ENCODE data around the gene RALGPS2. TPM values are rescaled to one million over a fixed set of nuclear protein-coding genes. Genes with fewer than 3 reads are reported as not detected.

RALGPS2 gene
- total RNA-seq, 1 experiment from 2014 or later = 12.7 TPM

DNA sequence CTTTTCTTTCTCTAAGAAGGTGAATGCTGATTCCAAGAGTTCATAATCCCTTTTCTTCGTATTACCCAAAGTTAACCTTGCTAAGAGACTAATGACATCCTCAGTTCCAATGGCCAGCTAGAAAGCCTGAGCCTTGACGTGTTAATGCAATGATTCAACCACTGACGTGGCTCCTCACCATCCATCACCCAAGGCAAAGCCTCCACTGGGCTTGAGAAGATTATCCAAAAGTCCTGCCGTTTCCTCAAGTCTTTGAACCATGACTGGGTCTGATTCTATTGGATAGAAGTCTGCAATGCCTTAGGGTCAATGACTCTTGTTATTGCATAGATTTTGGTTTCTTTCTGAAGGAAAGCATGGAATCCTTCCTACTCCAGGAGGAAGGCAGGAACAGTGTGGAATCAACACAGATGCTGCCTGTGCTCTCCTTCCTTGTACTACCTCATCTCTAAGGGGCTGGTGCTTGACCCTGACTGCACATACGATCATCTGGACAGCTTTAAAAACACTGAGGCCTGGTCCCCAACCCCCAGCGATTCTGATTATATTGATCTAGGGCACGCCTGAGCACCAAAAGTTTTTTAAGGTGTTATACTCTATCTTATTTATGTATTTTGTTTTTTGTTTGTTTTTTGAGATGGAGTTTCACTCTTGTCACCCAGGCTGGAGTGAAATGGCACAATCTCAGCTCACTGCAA is 215.2 kb downstream of the RALGPS2 start:
- DNase-seq (ENCODE audit: low spot score) = no peak
- Histone ChIP-seq H3K27ac (ENCODE audit: low read depth, low read length, poor library complexity, severe bottlenecking) (no peak overlapping the region), H3K4me1 (ENCODE audit: insufficient read depth, low read length, poor library complexity, severe bottlenecking) (no peaks in the 10 kb centered on the region), H3K9me3 (ENCODE audit: low read depth, low read length, poor library complexity, severe bottlenecking) (no peaks in the 10 kb centered on the region), H3K36me3 (ENCODE audit: insufficient read depth, low read length, poor library complexity, severe bottlenecking) (no peaks in the 10 kb centered on the region), H3K27me3 (replicated peaks; ENCODE audit: insufficient read depth, low read depth, low read length, poor library complexity) (no peaks in the 10 kb centered on the region), H3K4me3 (ENCODE audit: low read depth, low read length, poor library complexity, severe bottlenecking) (no peak overlapping the region)
- POLR2A ChIA-PET (ENCODE audit: low non-redundant PET) = interaction anchor here (0.7 kb wide), 1 partner anchor 486 kb away, joined by 4 read pairs; no protein-coding TSS in a partner anchor
- CTCF ChIA-PET = no interaction called here
- TF ChIP-seq CTCF (conservative IDR thresholded peaks at IDR 0.05; ENCODE audit: low read depth, low read length) (no peak), EZH2 (IDR thresholded peaks at IDR 0.05; ENCODE audit: borderline replicate concordance, low read depth, low read length, poor library complexity, severe bottlenecking) (no peak)
- no TSS peak for BruUV-seq (replicated peaks)
- intact Hi-C loops (cut with micrococcal nuclease; ENCODE audit: unreplicated experiment) = no loop called here

- intact Hi-C loops (cut with micrococcal nuclease; ENCODE audit: unreplicated experiment) = no loop called here
- Histone ChIP-seq H3K4me1 (ENCODE audit: insufficient read depth, low read length, poor library complexity, severe bottlenecking) (no peaks in the 10 kb centered on the region), H3K9me3 (ENCODE audit: low read depth, low read length, poor library complexity, severe bottlenecking) (no peaks in the 10 kb centered on the region), H3K36me3 (ENCODE audit: insufficient read depth, low read length, poor library complexity, severe bottlenecking) (no peaks in the 10 kb centered on the region), H3K4me3 (ENCODE audit: low read depth, low read length, poor library complexity, severe bottlenecking) (no peak overlapping the region), H3K27me3 (replicated peaks; ENCODE audit: insufficient read depth, low read depth, low read length, poor library complexity) (no peaks in the 10 kb centered on the region), H3K27ac (ENCODE audit: low read depth, low read length, poor library complexity, severe bottlenecking) (no peak overlapping the region)
- ChIA-PET CTCF (no interaction called here), POLR2A (ENCODE audit: low non-redundant PET) (no interaction called here)
- no peak for DNase-seq (ENCODE audit: low spot score)
- TF ChIP-seq EZH2 (IDR thresholded peaks at IDR 0.05; ENCODE audit: borderline replicate concordance, low read depth, low read length, poor library complexity, severe bottlenecking) = no peak
- no peak for TF ChIP-seq CTCF (conservative IDR thresholded peaks at IDR 0.05; ENCODE audit: low read depth, low read length)
- no TSS peak for BruUV-seq (replicated peaks)
Observed at GRCh38 chr1:178941261-178941689, 216.2 kb downstream of the RALGPS2 start.

- TF ChIP-seq CTCF (conservative IDR thresholded peaks at IDR 0.05; ENCODE audit: low read depth, low read length) (no peak), EZH2 (IDR thresholded peaks at IDR 0.05; ENCODE audit: borderline replicate concordance, low read depth, low read length, poor library complexity, severe bottlenecking) (no peak)
- intact Hi-C loops (cut with micrococcal nuclease; ENCODE audit: unreplicated experiment) = no loop called here
- H3K4me1 ChIP-seq (ENCODE audit: insufficient read depth, low read length, poor library complexity, severe bottlenecking) = no peaks in the 10 kb centered on the region
- H3K9me3 ChIP-seq (ENCODE audit: low read depth, low read length, poor library complexity, severe bottlenecking) = no peaks in the 10 kb centered on the region
- H3K4me3 ChIP-seq (ENCODE audit: low read depth, low read length, poor library complexity, severe bottlenecking) = no peak overlapping the region
- H3K27ac ChIP-seq (ENCODE audit: low read depth, low read length, poor library complexity, severe bottlenecking) = no peak overlapping the region
- ChIA-PET POLR2A (ENCODE audit: low non-redundant PET) (no interaction called here), CTCF (no interaction called here)
- DNase-seq (ENCODE audit: low spot score) = no peak
- no peaks in the 10 kb centered on the region for H3K27me3 ChIP-seq (replicated peaks; ENCODE audit: insufficient read depth, low read depth, low read length, poor library complexity)
- no peaks in the 10 kb centered on the region for H3K36me3 ChIP-seq (ENCODE audit: insufficient read depth, low read length, poor library complexity, severe bottlenecking)
- no TSS peak for BruUV-seq (replicated peaks)
Observed at GRCh38 chr1:178941849-178942248, 216.8 kb downstream of the RALGPS2 start.

All from A673 (cell line).